HL-60 (cell line): ENCODE data around the gene CDH2.

Source experiments
- DNase-seq, 2 experiments: peaks; one replicate each; pipeline ENCODE4 v3.0.0-alpha.2; 2010 to 2020; ENCODE audit warnings: low read depth in 1 of 2, low spot score in 1 of 2
- H3K27ac ChIP-seq: fragments of 250-450 bp; sonication (Bioruptor Pico); replicated peaks from 2 replicates; pipeline ENCODE4 v1.5.1; 2020; ENCODE audit warnings: mild to moderate bottlenecking, moderate library complexity
- H3K27me3 ChIP-seq: fragments of 250-450 bp; sonication (Bioruptor Pico); 2 replicates; pipeline ENCODE4 v1.5.1; 2021; ENCODE audit warnings: mild to moderate bottlenecking, moderate library complexity; ENCODE audit not compliant: insufficient read depth, poor library complexity, severe bottlenecking
- H3K4me3 ChIP-seq: replicated peaks from 2 replicates; pipeline ENCODE4 v1.5.1; 2011; ENCODE audit warnings: mild to moderate bottlenecking, control low read depth, low read length; ENCODE audit not compliant: insufficient read depth
- CTCF ChIP-seq: IDR thresholded peaks from one replicate; pipeline ENCODE4 v1.5.1; 2011; ENCODE audit warnings: low read length, control low read depth, inconsistent platforms; ENCODE audit not compliant: insufficient read depth
- GABPA ChIP-seq: IDR thresholded peaks from 2 replicates; pipeline ENCODE4 v1.6.1; 2012; ENCODE audit warnings: low read depth
- POLR2AphosphoS5 ChIP-seq: IDR thresholded peaks from 2 replicates; pipeline ENCODE4 v1.6.1; 2012; ENCODE audit warnings: low read depth
- REST ChIP-seq: IDR thresholded peaks from 2 replicates; pipeline ENCODE4 v1.6.1; 2012; ENCODE audit warnings: low read depth; ENCODE audit not compliant: insufficient replicate concordance
- SPI1 ChIP-seq: IDR thresholded peaks from 2 replicates; pipeline ENCODE4 v1.6.1; 2012; ENCODE audit warnings: low read depth, mild to moderate bottlenecking, borderline replicate concordance

Gene CDH2

GRCh38 chr18:28071199-28071598 is 105.7 kb downstream of the CDH2 start:
- Histone ChIP-seq H3K27ac (no peak overlapping the region), H3K27me3 (no peaks in the 10 kb centered on the region), H3K4me3 (no peak overlapping the region)
- TF ChIP-seq GABPA: no peak
- TF ChIP-seq CTCF: no peak
- no peak for TF ChIP-seq REST
- TF ChIP-seq POLR2AphosphoS5: no peak
- no peak for TF ChIP-seq SPI1
- DNase-seq: no peak

DNA sequence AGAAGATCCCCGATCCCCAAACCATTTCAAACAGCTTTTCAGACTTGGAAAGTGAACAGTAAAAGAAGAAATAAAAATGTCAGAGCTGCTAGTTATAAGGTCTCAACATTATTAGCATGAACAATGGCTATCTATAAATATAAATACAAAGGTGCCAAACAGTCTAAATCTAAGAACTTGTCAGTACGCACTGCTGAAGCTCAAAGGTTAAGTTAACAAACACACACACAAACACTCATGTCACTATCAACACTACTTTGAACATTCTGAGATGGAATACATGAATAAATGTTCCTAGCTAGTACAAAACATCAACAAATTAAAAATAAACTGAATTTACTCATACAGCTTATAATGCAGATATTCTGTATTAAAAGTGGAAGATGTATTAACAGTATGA is 108.7 kb downstream of the CDH2 start:
- DNase-seq: no peak
- Histone ChIP-seq H3K4me3 (no peak overlapping the region), H3K27ac (no peak overlapping the region), H3K27me3 (no peaks in the 10 kb centered on the region)
- no peak for TF ChIP-seq POLR2AphosphoS5
- no peak for TF ChIP-seq SPI1
- no peak for TF ChIP-seq GABPA
- TF ChIP-seq CTCF: no peak
- no peak for TF ChIP-seq REST

DNA sequence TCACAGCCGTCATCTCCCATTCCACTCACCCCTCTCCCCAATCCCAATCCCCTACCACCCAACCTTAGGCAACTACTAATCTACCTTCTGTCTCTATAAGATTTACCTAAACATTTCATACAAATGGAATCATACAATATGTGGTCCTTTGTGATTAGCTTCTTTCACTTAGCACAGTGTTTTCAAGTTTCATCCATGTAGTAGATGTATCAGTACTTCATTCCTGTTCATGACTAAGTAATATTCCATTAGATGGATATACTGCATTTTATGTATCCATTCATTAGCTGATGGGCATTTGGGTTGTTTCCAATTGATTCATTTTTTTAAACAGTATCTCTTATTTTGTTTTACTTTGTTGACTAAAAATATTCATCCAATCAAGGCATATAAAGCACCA is 109.6 kb downstream of the CDH2 start:
- no peak overlapping the region for H3K4me3 ChIP-seq
- no peaks in the 10 kb centered on the region for H3K27me3 ChIP-seq
- DNase-seq: no peak
- TF ChIP-seq CTCF: no peak
- TF ChIP-seq REST: no peak
- no peak for TF ChIP-seq POLR2AphosphoS5
- no peak for TF ChIP-seq SPI1
- no peak overlapping the region for H3K27ac ChIP-seq
